Heart left ventricle (tissue), 13 donors: ENCODE measurements around the gene VTCN1.

Experiments used
- POLR2A ChIP-seq, 2 donors: fragments of 450-650 bp; IDR thresholded peaks; one replicate each; pipeline ENCODE4 v1.6.1; 2017; ENCODE audit warnings: antibody characterized with exemption in 2 of 2, mild to moderate bottlenecking in 2 of 2, moderate library complexity in 2 of 2
- TF ChIP-seq, protein P1 (sequence below), 12 donors: fragments of 200-600 bp; sonication (generic) in 4 of 12; IDR thresholded peaks; one replicate each; pipeline versions ENCODE4 v1.5.0 to v1.8.0; 2018 to 2022; ENCODE audit warnings: antibody characterized with exemption in 12 of 12, mild to moderate bottlenecking in 5 of 12
- donor health status: ischemic (EF 13 %, LVEDD 7.1; RV severe dilation, severe dysfunction).
- donor health status: DM: no; HTN: yes; CAD: no.
- donor health status: DM: no; HTN: no; CAD: no.
- donor health status: ischemic (EF 25% LVEDD 6.9; RV normal size, moderate dysfunction).
- donor health status: ischemic (EF 25% LVEDD 5.7; RV mildly dilated, moderate dysfunction).
- donor health status: ischemic (EF 35%, LVEDD 5.7; RV mildly dilated, moderate dysfunction).
- donor health status: nonischemic (EF 11% LVEDD 7.7; RV severe dilation, severe dysfunction).
- donor health status: DM: yes; HTN: yes; CAD: no.
- donor health status: PGD.
- donor health status: ischemic (EF 29% LVEDD 5.4; RV normal size, mild dysfunction).
- donor health status: nonischemic (EF 23%, LVEDD 6.1; RV moderate dilation, normal function).

DNA sequence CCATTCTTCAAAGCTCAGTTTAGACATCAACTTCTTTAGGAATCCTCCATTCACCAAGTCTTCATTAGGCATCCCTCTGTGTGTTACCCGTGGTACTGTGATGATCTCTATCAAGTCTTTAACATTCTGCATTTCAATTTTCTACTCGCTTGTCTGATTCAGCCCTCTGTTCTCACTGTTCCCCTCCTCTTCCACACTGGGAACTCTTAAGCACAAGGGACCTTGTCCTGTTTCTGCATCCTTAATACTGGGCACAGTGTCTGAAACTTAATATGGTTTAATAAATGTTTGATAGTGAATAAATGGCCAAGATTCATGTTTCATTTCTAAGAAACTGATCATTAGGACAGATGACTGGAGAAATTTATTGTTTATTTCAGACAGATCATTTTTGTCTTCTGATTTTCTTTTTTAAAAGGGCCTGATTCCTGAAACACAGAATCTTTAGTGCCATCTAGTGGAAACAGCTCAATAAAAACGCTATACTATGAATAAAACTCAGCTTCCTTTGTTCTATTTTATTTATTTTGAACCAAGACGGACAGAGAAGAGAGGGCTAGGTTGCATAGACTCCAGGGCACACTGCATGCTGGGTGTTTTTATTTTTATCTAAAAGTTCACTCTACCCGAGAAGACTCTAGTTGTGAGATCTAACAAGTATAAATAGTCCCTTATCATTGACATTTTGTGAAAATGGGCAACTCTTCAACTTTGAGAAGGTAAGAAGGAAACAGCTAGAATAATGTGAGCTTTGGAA, 82.2 kb downstream of the VTCN1 start:
- TF ChIP-seq, protein P1, sequence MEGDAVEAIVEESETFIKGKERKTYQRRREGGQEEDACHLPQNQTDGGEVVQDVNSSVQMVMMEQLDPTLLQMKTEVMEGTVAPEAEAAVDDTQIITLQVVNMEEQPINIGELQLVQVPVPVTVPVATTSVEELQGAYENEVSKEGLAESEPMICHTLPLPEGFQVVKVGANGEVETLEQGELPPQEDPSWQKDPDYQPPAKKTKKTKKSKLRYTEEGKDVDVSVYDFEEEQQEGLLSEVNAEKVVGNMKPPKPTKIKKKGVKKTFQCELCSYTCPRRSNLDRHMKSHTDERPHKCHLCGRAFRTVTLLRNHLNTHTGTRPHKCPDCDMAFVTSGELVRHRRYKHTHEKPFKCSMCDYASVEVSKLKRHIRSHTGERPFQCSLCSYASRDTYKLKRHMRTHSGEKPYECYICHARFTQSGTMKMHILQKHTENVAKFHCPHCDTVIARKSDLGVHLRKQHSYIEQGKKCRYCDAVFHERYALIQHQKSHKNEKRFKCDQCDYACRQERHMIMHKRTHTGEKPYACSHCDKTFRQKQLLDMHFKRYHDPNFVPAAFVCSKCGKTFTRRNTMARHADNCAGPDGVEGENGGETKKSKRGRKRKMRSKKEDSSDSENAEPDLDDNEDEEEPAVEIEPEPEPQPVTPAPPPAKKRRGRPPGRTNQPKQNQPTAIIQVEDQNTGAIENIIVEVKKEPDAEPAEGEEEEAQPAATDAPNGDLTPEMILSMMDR (IDR thresholded peaks at IDR 0.05), result peak; percentile 26 to 66 (median 54)
- no peak for TF ChIP-seq POLR2A (IDR thresholded peaks at IDR 0.05)
